Spleen (tissue), 7 donors: ENCODE results near the gene LSM14A.

ENCODE experiments used
- CTCF ChIP-seq, 11 experiments: fragments of 200-600 bp in 7 of 11; fragments of 450-650 bp in 4 of 11; sonication (generic) in 4 of 11; IDR thresholded peaks in 8 of 11; conservative IDR thresholded peaks in 3 of 11; 1 replicate in 7 of 11; 2 replicates in 4 of 11; pipeline versions ENCODE4 v1.4.0 to v1.8.0; 2016 to 2021; ENCODE audit warnings: antibody characterized with exemption in 11 of 11, inconsistent platforms in 4 of 11, mild to moderate bottlenecking in 1 of 11
- POLR2A ChIP-seq, 3 donors: fragments of 450-650 bp; IDR thresholded peaks; one replicate each; pipeline ENCODE4 v1.5.1; 2017; ENCODE audit warnings: antibody characterized with exemption in 3 of 3, mild to moderate bottlenecking in 1 of 3
- POLR2AphosphoS5 ChIP-seq, 3 donors: sonication (generic); formaldehyde crosslinking; IDR thresholded peaks; one replicate each; pipeline ENCODE4 v1.5.1; 2017; ENCODE audit warnings: antibody characterized with exemption in 3 of 3
- donor health status: DM: no; HTN: no; CAD: no; lungs with moderate emphysema.
- donor health status: DM: no; HTN: no; CAD: no.
- donor health status: DM: no; HTN: no; CAD: no.

DNA sequence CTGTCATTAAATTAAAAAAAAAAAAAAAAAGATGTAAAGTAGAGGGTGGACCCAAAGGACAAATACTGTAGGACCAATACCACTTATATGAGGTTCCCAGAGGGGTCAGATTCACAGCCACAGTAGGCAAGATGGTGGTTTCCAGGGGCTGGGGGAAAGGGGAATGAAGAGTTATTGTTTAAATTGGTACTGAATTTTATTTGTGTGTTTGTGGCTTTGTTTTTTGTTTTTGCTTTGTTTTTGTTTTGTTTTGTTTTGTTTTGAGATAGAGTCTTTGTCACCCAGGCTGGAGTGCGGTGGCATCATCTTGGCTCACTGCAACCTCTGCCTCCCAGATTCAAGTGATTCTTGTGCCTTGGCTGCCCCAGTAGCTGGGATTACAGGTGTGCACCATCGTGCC lies 17.9 kb upstream of the LSM14A start:
- TF ChIP-seq CTCF (IDR thresholded peaks at IDR 0.05 in 8 of 11, conservative IDR thresholded peaks at IDR 0.05 in 3 of 11) (no peak), POLR2AphosphoS5 (IDR thresholded peaks at IDR 0.05) (no peak), POLR2A (IDR thresholded peaks at IDR 0.05) (no peak)
